Measurements from ENCODE around the gene RGSL1.

RGSL1 gene

DNA sequence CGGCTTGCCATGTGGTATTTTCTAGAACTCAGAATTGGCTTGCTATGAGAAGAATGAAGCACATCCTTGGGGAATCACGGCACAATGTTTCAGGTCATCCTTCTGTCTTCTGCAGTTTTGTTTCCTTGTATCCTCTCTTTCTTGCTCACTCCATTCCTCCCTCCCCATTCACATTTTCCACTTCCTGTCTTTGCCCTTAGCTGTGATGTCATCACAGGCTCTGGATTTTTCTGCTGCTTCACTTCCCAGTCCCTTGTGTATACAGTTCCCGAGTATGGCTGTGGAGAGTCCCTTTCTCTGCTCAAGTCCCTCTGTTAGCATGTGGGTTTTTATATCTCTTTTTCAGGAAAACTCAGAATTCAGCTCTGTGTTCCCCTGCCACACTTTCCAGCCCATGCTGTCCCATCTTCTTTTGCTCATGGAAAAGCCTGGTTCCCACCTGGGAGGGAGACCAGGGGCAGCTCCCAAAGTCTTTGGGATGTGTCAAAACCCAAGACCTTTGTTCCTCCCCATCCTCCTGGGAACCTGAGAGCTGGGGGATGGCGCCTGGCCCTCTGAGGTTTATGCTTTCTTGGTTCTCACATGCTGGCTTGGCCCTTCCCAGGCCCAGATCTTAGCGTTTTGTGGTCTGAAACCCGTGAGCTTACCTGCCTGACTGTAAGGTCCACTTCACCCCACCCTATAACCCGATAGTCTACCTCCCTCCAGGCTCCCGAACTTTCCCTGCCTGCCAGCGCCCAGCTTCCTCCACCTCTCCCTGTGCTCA, 159.1 kb downstream of the RGSL1 start:
- Histone ChIP-seq H3K27ac (ENCODE audit: low read depth, low read length) (no peak overlapping the region), H3K9me2 (replicated peaks; ENCODE audit: control insufficient read depth, low read length) (no peaks in the 10 kb centered on the region), H3K79me2 (ENCODE audit: control insufficient read depth, low read length) (peaks cover 2% of the 10 kb centered on the region), H3K4me3 (ENCODE audit: low read length) (no peak overlapping the region), H3F3A (ENCODE audit: control insufficient read depth, insufficient read depth) (no peaks in the 10 kb centered on the region; the same call in none of the 2 replicates), H3K27me3 (ENCODE audit: control insufficient read depth, low read length) (0 out of 2 replicates have a peak, but pooled peaks cover 3% of the 10 kb centered on the region), H3K36me3 (ENCODE audit: control insufficient read depth, low read length) (peaks cover under 1% of the 10 kb centered on the region), H4K20me1 (ENCODE audit: control insufficient read depth, insufficient read depth, low read depth, low read length) (no peaks in the 10 kb centered on the region), H3K4me2 (ENCODE audit: low read length) (no peak overlapping the region), H3K9me3 (ENCODE audit: control insufficient read depth, insufficient read depth, low read length) (no peaks in the 10 kb centered on the region), H3K4me1 (ENCODE audit: control insufficient read depth, low read length) (peaks cover 56% of the 10 kb centered on the region)
- TF ChIP-seq, protein P1, sequence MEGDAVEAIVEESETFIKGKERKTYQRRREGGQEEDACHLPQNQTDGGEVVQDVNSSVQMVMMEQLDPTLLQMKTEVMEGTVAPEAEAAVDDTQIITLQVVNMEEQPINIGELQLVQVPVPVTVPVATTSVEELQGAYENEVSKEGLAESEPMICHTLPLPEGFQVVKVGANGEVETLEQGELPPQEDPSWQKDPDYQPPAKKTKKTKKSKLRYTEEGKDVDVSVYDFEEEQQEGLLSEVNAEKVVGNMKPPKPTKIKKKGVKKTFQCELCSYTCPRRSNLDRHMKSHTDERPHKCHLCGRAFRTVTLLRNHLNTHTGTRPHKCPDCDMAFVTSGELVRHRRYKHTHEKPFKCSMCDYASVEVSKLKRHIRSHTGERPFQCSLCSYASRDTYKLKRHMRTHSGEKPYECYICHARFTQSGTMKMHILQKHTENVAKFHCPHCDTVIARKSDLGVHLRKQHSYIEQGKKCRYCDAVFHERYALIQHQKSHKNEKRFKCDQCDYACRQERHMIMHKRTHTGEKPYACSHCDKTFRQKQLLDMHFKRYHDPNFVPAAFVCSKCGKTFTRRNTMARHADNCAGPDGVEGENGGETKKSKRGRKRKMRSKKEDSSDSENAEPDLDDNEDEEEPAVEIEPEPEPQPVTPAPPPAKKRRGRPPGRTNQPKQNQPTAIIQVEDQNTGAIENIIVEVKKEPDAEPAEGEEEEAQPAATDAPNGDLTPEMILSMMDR (IDR thresholded peaks at IDR 0.05; ENCODE audit: low read depth, low read length, poor library complexity, severe bottlenecking): no peak
- TF ChIP-seq EZH2phosphoT487 (IDR thresholded peaks at IDR 0.05; ENCODE audit: borderline replicate concordance, low read length): no peak
